ENCODE results near the gene SIGLEC1.

The SIGLEC1 gene

GRCh38 chr20:3699037-3699436, 13.4 kb downstream of the SIGLEC1 start:
- no peak for DNase-seq (ENCODE audit: low read depth)

- DNase-seq (ENCODE audit: low read depth), result no peak
Measured at GRCh38 chr20:3698591-3699001, 13.8 kb downstream of the SIGLEC1 start.

GRCh38 chr20:3697588-3698305, 14.7 kb downstream of the SIGLEC1 start:
- no peak for DNase-seq (ENCODE audit: low read depth)

- DNase-seq (ENCODE audit: low read depth), result no peak
Measured at GRCh38 chr20:3696745-3697587, 15.4 kb downstream of the SIGLEC1 start.

- DNase-seq (ENCODE audit: low read depth), result no peak
Measured at GRCh38 chr20:3696200-3696599, 16.2 kb downstream of the SIGLEC1 start.

- DNase-seq (ENCODE audit: low read depth), result no peak
Measured at GRCh38 chr20:3694864-3695263, 17.5 kb downstream of the SIGLEC1 start.

- DNase-seq (ENCODE audit: low read depth), result no peak
Measured at GRCh38 chr20:3693376-3693775, 19.0 kb downstream of the SIGLEC1 start.

- no peak for DNase-seq (ENCODE audit: low read depth)
Measured at GRCh38 chr20:3692706-3693294, 19.6 kb downstream of the SIGLEC1 start.

GRCh38 chr20:3691897-3692296, 20.5 kb downstream of the SIGLEC1 start:
- no peak for DNase-seq (ENCODE audit: low read depth)

GRCh38 chr20:3691306-3691705, 21.1 kb downstream of the SIGLEC1 start:
- DNase-seq (ENCODE audit: low read depth), result no peak

GRCh38 chr20:3690413-3690812, 22.0 kb downstream of the SIGLEC1 start:
- no peak for DNase-seq (ENCODE audit: low read depth)

GRCh38 chr20:3689978-3690377, 22.4 kb downstream of the SIGLEC1 start:
- no peak for DNase-seq (ENCODE audit: low read depth)

GRCh38 chr20:3687655-3688054, 24.7 kb downstream of the SIGLEC1 start:
- no peak for DNase-seq (ENCODE audit: low read depth)

- no peak for DNase-seq (ENCODE audit: low read depth)
Measured at GRCh38 chr20:3686867-3687321, 25.5 kb downstream of the SIGLEC1 start.

GRCh38 chr20:3686421-3686820, 26.0 kb downstream of the SIGLEC1 start:
- no peak for DNase-seq (ENCODE audit: low read depth)

GRCh38 chr20:3685341-3685740, 27.1 kb downstream of the SIGLEC1 start:
- no peak for DNase-seq (ENCODE audit: low read depth)

- no peak for DNase-seq (ENCODE audit: low read depth)
Measured at GRCh38 chr20:3681931-3682781, 30.2 kb downstream of the SIGLEC1 start, which contains the start of gene ADAM33. TSS of gene ADAM33 (minus strand) at chr20:3682010. CDS start at chr20:3682004, 6 bp downstream.

- DNase-seq (ENCODE audit: low read depth), result no peak
Measured at GRCh38 chr20:3681352-3681930, 31.0 kb downstream of the SIGLEC1 start.

GRCh38 chr20:3680701-3681351, 31.6 kb downstream of the SIGLEC1 start:
- no peak for DNase-seq (ENCODE audit: low read depth)

GRCh38 chr20:3679749-3680700, 32.4 kb downstream of the SIGLEC1 start:
- DNase-seq (ENCODE audit: low read depth), result no peak

Data from stimulated activated CD8-positive, alpha-beta memory T cell treated with anti-CD3 and anti-CD28 coated beads, Interleukin-15, amount 100 ng/mL, for 24 hours (primary cell).